GM21717 (cell line): ENCODE measurements around the gene GCFC2.
"Not testable (repeated sequence)": the region's sequence is repeated elsewhere in the genome, so short reads cannot be mapped to it uniquely, and the experiment has no call there.

ENCODE experiments used
- ATAC-seq: cut with Tn5 transposase; IDR thresholded peaks from one replicate; pipeline ENCODE4 v1.9.1; 2021; ENCODE audit warnings: mild to moderate bottlenecking, moderate library complexity; ENCODE audit not compliant: unreplicated experiment

The GCFC2 gene

GRCh38 chr2:75680402-75680801, 30.3 kb downstream of the GCFC2 start:
- ATAC-seq: no peak

- ATAC-seq: no peak
Observed at GRCh38 chr2:75679556-75679955, 31.2 kb downstream of the GCFC2 start.

GRCh38 chr2:75676464-75676863, 34.3 kb downstream of the GCFC2 start:
- ATAC-seq: no peak

DNA sequence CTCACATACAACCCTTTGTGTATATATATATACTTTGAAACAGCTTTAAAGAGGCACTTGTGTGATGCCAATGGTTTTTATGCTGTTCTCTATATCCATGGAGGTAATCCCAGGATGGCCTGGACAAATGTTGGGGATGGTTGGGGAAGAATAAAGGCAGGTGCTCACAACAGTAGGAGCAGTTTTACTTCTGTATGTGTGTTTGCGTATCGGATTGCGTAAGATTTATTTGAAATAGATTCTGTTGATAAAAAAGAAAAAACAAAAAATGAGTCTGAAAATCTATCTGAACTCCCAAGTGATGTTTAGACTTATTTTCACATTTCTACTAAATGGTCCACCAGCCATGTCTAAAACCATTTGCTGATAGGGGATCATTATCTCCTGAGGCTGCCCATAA, 34.8 kb downstream of the GCFC2 start:
- no peak for ATAC-seq

DNA sequence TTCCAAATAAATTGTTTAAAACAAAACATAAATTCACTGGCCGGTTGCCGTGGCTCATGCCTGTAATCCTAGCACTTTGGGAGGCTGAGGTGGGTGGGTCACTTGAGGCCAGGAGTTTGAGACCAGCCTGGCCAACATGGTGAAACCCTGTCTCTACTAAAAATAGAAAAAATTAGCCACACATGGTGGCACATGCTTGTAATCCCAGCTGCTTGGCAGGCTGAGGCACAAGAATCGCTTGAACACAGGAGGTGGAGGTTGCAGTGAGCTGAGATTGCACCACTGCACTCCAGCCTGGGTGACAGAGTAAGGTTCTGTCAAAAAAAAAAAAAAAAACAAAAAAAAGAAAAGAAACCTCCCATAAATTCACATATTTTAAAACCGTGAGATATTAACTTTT, 35.3 kb downstream of the GCFC2 start:
- ATAC-seq: not testable (repeated sequence)

- ATAC-seq: no peak
Observed at GRCh38 chr2:75667884-75668283, 42.8 kb downstream of the GCFC2 start.

DNA sequence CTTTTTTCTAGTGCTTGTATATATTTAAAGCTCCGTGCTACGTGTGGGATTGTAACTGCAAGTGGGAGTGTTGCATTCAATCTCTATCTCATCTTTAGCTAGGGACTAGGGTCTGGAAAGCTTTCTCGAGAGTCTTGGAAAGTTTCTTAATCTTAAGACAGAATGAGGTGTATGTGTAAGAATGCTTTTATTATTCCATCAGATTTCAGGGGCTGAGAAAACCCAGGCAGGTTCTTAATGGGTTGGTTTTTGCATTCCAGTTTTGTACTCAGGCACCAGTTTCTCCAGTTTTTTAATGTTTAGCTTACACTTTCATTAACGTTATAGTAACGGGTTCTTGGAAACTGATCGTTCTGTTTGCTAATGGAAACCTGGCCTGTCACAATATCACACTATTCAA, 43.8 kb downstream of the GCFC2 start:
- no peak for ATAC-seq

- no peak for ATAC-seq
Observed at GRCh38 chr2:75657798-75658197, 52.9 kb downstream of the GCFC2 start.

GRCh38 chr2:75656563-75656962, 54.2 kb downstream of the GCFC2 start:
- no peak for ATAC-seq

GRCh38 chr2:75655861-75656260, 54.9 kb downstream of the GCFC2 start:
- no peak for ATAC-seq

GRCh38 chr2:75654012-75654411, 56.7 kb downstream of the GCFC2 start:
- no peak for ATAC-seq

GRCh38 chr2:75647771-75648170, 62.9 kb downstream of the GCFC2 start:
- no peak for ATAC-seq

DNA sequence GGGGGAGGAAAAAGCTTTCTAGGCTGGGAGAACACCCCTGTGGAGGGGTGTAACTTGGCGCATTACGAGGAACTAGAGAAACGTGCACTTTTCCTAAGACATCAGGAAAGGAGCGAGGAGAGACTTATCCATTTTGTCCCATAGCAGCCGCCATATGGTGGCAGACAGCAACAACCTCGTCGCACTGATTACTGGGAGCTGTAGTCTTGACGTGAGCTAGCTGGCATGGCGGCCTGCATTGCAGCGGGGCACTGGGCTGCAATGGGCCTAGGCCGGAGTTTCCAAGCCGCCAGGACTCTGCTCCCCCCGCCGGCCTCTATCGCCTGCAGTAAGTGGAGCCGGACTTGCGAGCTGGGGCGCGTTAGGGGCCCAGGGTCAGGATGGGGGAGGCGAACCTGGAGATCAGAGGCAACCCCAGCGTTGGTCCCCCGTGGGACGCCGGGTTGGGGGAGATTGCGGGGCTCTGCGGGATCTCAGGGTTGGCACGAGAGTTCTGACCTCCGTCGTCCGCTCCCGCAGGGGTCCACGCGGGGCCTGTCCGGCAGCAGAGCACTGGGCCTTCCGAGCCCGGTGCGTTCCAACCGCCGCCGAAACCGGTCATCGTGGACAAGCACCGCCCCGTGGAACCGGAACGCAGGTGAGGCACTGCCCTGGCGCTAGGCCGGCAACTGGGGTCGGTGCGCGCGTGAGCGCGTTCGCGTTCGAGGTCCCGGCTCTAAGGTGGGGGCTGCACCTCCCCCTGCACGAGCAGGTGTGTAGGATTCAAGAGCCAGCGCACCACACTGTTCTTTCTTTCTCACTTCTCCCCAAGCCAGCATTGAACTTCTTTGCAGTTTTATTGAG, 63.9 kb downstream of the GCFC2 start, which contains the start of gene MRPL19:
TSS of gene MRPL19 (plus strand) at position 201 of the 843 bp plus-strand sequence. CDS start at position 226, 25 bp downstream.
- peak; percentile 97 for ATAC-seq

DNA sequence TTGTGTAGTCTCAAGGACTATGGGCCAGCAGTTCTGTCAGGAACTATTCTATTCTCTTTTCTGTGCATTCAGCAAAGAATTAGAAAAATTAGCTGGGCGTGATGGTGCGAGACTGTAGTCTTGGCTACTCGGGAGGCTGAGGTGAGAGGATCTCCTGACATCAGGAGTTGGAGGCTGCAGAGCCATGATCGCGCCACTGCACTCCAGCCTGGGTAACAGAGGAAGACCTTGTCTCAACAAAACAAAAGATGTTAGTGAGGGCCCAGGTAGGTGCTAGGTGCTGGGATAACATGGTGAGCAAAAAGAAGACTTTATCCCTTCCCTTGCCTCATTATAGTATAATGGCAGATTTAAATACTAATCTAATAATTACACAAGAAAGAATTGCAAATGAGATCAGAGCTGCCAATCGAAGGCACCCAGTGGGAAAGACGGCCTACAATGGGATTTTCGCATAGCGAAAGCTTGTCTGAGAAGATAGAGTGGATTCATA, 64.6 kb downstream of the GCFC2 start:
- peak; percentile 10 for ATAC-seq

GRCh38 chr2:75645643-75646042, 65.1 kb downstream of the GCFC2 start:
- ATAC-seq: no peak

- ATAC-seq: no peak
Observed at GRCh38 chr2:75643980-75644379, 66.7 kb downstream of the GCFC2 start.

- ATAC-seq: no peak
Observed at GRCh38 chr2:75641587-75641986, 69.1 kb downstream of the GCFC2 start.

DNA sequence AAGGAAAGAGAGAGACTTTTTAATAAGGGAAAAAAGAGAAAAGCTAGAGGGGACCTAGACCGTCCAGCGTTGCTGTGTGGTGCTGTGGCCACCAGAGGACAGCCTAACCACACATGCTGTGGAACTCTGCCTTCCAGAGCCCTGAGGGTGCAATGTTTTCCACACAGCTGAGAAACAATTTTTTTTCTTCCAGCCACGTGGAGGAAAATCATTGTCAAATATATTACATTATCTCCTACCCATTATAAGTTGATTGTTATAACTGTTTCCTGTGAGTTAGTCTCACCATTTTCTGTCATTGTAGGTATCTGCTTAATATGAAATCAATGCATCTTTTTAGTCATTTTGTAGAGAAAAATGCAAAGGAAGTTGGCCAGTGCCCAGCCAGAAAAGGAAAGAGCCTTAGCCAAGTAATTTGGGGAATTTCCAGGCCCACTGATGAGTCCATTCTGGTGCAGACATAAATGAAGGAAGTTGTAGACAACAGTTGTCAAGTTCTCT, 70.0 kb downstream of the GCFC2 start:
- ATAC-seq: peak; percentile 92

GRCh38 chr2:75637568-75637967, 73.1 kb downstream of the GCFC2 start:
- ATAC-seq: no peak

DNA sequence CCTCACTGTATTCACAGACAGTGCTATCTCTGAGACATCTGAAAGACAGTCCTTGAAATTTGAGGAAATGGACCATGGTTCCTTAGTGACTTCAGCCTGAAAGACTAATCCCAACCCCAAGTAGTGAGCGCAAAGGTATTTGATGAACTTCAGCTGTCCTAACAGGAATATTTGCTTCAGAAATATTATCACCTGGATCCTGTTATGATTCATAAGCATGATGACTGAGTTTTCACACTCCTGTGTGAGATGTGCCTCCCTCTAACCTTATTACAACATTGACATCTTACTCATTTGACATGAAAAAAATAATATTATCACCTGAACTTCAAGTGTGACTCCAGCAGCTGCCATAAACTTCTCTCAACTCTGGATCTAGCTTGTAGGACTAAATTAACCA, 75.8 kb downstream of the GCFC2 start:
- no peak for ATAC-seq

GRCh38 chr2:75633620-75634019, 77.1 kb downstream of the GCFC2 start:
- ATAC-seq: no peak

- ATAC-seq: no peak
Observed at GRCh38 chr2:75632813-75633212, 77.9 kb downstream of the GCFC2 start.
